H54 (cell line): ENCODE measurements around the gene IFT43.

Source experiments
- DNase-seq: peaks from one replicate; pipeline ENCODE4 v3.0.0; 2011; ENCODE audit warnings: low spot score, mixed read lengths; ENCODE audit not compliant: insufficient read length
- FAIRE-seq: peaks from 3 replicates; lab custom pipeline; 2011; peaks lifted over from hg19 to GRCh38; lab: Jason Lieb, UNC
- POLR2A ChIP-seq: IDR thresholded peaks from 2 replicates; pipeline ENCODE4 v1.6.1; 2011; ENCODE audit warnings: low read depth, mild to moderate bottlenecking, low read length

The IFT43 gene

DNA sequence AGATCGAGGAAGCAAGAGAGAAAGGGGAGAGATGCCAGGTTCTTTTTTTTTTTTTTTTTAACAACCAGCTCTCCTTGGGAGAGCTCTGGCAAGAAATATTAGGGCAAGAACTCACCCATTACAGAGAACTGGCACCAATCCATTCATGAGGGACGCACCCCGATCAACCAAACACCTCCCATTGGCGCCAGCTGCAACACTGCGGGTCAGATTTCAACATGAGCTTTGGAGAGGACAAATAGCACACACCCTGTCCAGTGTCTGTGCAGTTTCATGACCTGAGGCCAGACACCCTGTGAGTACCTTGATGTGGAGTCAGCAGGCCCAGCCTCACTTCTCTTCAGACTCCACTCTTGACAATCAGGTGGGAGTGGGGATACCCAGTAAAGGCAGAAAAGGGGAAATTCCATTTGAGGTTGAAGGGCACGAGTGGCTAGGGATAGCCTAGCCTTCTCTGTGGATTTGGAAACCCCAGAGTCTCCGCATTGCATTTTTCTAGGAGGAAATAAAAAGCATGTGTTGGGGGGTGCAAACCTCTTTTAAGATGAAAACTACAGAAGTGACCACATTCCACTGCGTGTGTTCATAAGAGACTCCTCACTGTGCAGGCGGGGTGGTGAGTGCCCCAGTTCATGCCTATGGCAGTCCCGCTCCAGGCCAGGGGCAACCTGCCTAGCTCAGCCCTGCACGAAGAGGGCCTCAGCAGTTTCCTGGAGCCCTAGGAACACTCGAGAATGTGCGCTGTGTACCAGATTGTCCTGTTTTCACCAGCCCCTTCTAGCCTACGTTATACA lies 123.7 kb downstream of the IFT43 start:
- DNase-seq = no peak
- no peak for TF ChIP-seq POLR2A
- FAIRE-seq = no peak

DNA sequence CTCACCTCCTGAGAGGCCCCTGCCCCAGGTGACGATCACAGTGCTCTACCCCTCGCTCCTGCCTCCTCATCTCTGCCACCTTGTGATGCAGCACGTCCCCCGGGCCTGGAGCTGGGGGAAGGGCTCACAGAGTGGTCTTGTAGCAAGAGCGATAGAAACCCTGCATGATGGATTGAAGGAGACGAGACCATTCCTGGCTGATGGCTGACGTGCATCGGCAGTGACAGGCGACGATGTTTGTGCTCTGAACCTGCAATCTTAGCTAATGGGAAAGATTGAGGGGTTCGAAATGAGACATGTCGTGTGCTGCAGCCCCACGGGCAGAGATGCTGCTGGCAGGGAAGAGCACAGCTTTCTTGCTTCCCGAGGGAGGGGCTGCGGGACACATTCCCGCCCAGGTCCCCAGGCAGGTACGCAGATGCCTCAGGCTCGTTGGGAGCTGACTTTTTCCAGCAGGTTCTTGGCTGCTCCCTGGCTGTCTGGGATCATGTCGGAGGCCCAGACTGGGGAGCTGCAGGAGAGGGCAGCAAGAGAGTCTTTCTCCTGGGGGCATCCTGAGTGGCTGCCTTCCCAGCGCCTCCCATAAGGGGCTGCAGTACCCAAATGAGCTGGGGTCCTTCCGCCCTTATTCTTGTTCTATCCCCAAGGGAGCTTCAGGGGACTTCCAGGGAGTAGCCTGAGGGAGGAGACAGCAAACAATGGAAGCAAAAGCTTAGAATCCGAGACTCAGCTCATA lies 127.5 kb downstream of the IFT43 start:
- TF ChIP-seq POLR2A = no peak
- DNase-seq = no peak
- FAIRE-seq = no peak

DNA sequence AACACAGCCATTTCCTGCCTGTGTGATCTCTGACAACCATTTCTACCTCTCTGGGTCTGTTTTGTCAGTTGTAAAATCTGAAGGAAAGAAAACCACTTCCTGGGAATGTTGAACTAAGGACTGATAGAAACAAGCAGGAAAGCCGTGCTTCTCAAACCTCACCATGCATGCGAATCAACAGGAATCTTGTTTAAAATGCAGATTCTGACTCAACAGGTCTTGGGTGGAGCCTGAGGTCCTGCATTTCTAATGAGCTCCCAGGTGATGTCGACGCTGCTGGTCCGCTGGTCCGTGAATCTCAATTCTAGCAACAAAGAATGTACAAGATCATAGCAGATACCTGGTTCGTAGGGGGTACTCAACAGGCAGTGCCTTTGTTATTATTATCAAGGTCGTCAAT lies 128.1 kb downstream of the IFT43 start:
- FAIRE-seq (no peak), DNase-seq (no peak)
- no peak for TF ChIP-seq POLR2A

DNA sequence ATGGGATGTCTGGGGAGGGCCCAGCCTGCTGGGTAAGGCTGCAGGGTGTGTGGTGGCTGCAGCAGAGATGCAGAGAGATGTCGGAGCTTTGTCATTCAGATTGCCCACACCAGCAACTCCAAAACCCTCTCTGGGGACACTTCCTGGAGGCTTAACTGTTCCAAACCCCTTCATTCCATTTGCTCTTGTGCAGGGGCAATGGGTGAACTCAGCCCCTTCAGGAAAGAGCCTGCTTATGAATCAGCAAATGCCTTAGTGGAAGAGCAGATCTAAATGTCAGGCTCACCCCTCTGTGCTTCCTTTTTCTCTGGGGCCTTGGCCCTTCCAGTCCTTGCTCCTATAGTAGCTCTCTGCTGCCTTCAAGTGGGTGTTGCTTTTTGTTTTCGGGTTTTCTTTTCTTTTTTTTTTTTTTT lies 129.5 kb downstream of the IFT43 start:
- FAIRE-seq = no peak
- TF ChIP-seq POLR2A = no peak
- no peak for DNase-seq

DNA sequence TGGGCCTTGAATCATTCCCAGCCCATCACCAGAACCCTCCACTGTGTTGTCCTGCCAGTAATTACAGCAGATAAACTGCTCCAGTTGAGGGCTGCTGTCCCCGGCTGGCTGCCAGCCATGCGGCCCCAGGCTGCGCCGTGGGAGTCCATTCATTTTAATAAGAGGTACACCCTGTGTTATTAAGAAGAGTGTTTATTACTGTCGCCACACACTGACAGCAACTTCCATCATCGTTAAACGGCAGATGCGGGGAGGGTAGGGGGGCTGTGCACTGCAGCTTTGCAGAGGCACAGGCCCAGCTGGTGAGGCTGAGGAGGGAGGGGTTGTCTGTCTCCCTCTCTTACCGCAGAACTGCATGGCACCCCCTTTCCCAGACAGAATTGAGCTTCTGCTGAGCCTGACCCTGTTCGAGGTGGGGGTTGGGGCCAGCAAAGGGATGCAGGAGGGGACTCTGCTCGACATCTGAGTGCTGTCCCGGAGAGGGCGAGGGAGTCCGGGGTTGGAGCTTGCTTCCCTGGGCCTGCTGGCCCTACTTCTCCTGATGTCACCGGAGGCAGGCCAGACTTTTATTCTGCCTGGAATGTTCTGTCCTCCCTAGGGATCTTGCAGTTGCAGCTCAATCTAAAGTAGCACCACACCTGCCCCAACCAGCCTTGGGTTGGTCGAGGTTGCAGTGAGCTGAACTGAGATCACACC lies 132.4 kb downstream of the IFT43 start:
- FAIRE-seq = no peak

DNA sequence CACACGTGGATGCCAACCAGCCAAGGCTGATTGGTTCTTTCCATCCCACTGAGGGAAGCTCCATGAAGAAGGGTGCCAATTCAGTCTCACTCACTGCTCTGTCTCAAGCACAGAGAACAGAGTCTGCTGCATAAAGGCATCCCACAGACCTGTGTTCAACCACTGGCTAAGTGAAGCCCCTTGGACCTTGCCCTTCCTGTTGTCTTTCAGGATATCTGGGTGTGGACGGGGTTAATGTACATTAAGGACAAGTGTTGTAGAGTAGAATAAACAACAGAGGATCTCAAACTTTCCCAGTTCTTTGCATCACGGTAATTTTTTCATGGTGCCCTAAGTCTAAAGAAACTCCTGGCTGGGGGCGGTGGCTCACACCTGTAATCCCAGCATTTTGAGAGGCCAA lies 133.0 kb downstream of the IFT43 start:
- no peak for FAIRE-seq
- no peak for TF ChIP-seq POLR2A

More for the DNA sequence above, 132.4 kb downstream of the IFT43 start:
- no peak for TF ChIP-seq POLR2A
- DNase-seq = no peak

DNA sequence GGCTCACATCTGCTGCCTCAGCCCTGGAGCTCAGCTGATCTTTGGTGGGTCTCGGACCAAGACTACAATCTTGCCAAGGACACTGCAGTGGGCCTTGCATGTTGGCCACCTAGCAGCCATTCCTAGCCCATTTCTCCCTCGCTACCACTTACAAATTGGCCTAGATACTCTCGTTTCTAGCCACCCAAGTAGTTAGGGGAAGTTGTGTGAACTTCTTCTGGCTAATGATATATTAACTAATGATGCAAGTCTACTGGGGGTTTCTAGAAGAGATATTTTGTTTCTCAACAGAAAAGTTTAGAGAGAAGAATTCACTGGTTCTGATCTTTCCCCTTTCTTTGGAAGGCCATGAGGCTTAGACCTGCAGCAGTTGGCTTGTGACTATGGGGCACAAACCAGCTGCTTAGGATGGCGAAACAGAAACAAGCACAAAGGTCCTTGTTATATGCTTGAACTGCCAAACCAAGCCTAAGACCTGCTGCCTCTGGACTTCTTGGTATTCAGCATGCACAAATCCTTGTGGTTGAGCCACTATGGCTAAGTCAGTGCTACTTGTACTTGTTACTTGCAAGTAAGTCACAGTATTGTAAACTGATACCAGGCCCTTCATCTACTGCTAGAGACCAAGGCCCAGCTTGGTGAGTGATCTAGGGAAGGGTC lies 135.7 kb downstream of the IFT43 start:
- DNase-seq (no peak), FAIRE-seq (no peak)
- TF ChIP-seq POLR2A = no peak

More for the DNA sequence above, 133.0 kb downstream of the IFT43 start:
- DNase-seq = no peak

DNA sequence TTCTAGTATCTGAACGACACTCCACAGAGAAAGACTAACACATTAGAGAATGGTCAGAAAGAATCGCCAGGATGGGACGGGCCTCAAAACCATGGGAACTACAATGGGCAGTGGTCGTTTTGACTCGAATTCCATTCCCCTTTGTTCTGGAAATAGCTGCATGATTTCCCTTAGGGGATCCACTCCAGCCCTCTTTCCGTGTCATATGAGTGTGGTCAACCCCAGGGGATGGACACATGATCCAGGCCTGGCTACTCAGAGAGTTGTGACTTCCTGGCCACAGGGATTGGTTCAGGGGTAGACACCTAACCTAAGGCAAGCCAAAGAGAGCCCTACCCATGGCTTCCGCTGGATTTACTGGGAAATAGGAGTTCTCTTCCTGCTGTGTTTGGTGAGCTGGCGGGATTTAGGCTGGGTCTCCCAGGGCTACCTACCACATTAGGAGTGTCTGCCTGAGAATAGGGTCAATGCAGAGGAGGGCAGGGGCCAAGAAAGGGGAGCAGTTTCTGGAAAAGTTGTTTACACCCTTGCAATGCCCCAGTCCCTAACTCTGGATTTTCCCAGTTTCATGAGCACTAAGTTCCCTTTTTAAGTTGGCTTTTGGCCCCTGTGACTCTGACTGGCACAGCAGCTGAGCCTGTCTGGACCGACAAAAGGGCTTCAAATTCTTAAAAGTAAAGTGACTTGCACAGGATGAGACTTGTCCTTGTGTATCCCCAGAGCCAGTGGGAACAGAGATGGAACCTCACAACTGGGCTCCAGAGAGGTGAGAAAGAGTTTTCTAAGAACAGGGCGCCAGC lies 138.1 kb downstream of the IFT43 start:
- no peak for DNase-seq

DNA sequence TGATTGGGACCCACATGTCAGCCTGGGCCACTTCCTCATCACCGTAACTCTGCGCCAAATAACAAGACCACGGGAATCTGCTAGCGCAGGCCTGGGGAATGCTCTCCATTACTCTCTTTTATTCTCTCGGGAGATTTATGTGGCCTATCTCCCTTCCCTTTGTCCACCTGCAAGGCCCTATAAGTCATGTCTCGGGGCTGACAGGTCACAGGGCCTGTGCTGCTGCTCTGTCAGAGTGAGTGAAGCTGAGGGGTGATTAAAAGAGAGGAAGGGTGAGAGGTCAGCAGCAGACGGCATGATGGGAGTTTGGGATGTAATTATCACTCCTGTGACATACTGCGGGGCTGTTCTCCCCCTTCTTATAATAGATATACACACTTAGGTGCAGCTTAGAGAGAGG lies 139.9 kb downstream of the IFT43 start:
- FAIRE-seq (no peak), DNase-seq (no peak)
- TF ChIP-seq POLR2A = no peak

More for the DNA sequence above, 138.1 kb downstream of the IFT43 start:
- no peak for TF ChIP-seq POLR2A
- FAIRE-seq = no peak

DNA sequence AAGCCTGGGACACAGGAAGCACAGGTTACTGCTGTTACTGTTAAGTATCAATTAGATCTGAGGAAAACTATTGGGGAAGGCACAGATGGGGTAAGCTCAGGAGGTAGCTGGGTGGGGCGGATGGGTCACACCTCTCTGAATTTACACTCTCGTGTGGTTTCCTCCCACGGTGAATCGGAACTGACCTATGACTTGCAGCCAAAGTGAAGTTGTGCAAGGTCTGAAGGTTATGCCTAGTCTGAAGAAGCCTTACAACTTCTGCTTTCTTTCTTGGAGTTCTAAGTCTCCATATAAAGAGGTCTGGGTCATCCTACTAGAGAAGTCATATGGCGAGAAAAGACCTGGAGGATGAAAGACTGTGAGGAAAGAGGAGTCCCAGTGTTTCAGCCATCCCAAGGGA lies 140.5 kb downstream of the IFT43 start:
- no peak for TF ChIP-seq POLR2A
- no peak for FAIRE-seq
- DNase-seq = no peak

DNA sequence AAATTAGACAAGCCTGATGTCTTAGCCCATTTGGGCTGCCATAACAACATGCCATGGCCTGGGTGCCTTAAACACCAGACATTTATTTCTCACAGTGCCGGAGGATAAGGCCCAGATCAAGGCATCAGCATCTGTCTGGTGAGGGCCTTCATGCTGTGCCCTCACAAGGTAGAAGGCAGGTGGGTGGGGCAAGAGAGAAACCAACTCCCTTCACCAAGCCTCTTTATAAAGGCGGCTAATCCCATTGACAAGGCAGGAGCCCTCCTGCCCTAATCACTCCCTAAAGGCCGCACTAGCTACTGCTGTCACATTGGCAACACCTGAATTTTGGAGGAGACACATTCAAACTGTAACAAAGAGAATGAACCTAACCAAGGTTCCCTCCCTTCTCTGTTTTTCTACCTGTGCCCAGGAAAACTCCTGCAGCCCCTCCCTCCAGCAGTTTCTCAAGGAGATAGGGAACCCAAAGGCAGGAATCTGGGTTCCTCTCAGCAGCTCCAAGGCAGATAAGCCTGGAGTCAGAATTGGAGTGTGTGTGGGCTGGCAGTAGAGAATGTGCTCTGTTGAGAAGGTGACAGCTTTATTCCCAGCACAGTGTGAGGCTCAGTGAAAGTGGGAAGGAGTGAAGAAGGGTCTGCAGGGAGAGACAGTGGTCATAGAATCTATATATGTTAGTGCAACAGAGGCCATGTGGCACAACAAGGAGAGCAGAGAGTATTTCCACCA lies 144.5 kb downstream of the IFT43 start:
- no peak for DNase-seq
- no peak for TF ChIP-seq POLR2A
- no peak for FAIRE-seq

DNA sequence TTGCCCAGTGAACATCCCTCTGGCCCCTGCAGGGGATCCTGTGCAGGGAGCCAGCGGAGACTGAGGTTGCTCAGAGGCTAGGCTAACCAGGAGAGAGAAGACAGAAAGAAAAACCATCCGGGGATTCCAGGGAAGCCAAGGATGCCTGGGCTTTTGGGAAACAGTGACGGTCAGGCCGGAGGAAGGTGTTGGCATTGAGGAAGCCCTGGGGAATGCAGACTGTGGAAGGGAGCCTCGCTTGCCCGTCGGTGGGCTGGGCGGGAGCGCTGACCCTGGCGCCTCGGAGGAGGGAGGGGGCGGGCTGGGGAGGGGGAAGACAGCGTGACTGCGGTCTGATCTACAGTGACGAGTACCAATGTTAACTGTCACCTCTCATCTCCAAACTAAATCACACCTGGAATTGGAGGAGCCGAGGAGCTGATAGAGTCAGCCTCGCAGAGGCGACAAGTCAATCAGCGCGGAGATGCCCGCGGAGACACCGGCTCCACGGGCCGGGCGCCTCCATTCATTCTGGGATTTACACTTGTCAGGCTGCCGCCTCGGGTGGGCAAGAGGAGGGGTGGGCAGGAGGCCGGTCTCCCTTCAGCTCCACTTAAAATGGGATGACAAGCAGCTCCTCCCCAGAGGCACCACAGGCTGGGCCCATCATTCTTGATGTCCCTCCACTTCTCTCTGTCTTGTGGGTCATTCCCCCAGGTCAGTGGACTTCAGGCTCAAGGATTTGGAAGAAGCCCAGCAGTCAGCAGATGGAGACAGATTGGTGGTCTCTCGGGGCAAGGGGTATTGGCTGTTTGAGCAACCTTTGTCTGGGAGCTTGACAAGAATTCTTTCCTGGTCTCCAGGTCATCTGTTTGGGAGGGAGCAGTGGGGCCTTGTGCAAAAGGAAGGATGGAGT lies 145.8 kb downstream of the IFT43 start:
- no peak for FAIRE-seq
- DNase-seq = no peak
- TF ChIP-seq POLR2A = no peak
